Activated CD4-positive, alpha-beta memory T cell treated with anti-CD3 and anti-CD28 coated beads, Interleukin-2, amount 10 ng/mL, durations not matched to agents 7 days and 5 days (primary cell): ENCODE measurements around the gene ZNF500. TPM values are rescaled to one million over a fixed set of nuclear protein-coding genes. Genes with fewer than 3 reads are reported as not detected.

ENCODE experiments used
- CTCF ChIA-PET: fragments of 350-600 bp; sonication (Branson Sonifier 250); formaldehyde crosslinking; loops from one replicate; lab custom pipeline; 2021; ENCODE audit warnings: antibody characterized with exemption, inconsistent platforms; lab: Charles Lee
- POLR2A ChIA-PET: fragments of 350-600 bp; sonication (Branson Sonifier 250); formaldehyde crosslinking; loops from one replicate; lab custom pipeline; 2021; ENCODE audit warnings: antibody characterized with exemption; lab: Charles Lee
- DNase-seq: peaks from one replicate; pipeline ENCODE4 v3.0.0-alpha.2; 2020
- H3K27ac Mint-ChIP-seq: one replicate; pipeline ENCODE4 v1.8.0; 2021; ENCODE audit warnings: mild to moderate bottlenecking, mixed read lengths
- H3K27me3 Mint-ChIP-seq: one replicate; pipeline ENCODE4 v1.8.0; 2021; ENCODE audit warnings: mixed read lengths
- H3K36me3 Mint-ChIP-seq: one replicate; pipeline ENCODE4 v1.8.0; 2021; ENCODE audit warnings: low read depth, mixed read lengths
- H3K4me1 Mint-ChIP-seq: one replicate; pipeline ENCODE4 v1.8.0; 2021; ENCODE audit warnings: mixed read lengths
- H3K4me3 Mint-ChIP-seq: one replicate; pipeline ENCODE4 v1.8.0; 2021; ENCODE audit warnings: mild to moderate bottlenecking, mixed read lengths
- H3K9me3 Mint-ChIP-seq: one replicate; pipeline ENCODE4 v1.8.0; 2021; ENCODE audit warnings: mixed read lengths
- total RNA-seq, 2 experiments: library from RNA; stranded (reverse); gene quantifications; one replicate each; pipeline ENCODE4 v1.2.3, GENCODE V29; 2021

The ZNF500 gene
- total RNA-seq, 2 experiments from 2014 or later = 14.7 to 15.3 TPM

GRCh38 chr16:4801962-4802658, 35.1 kb upstream of the ZNF500 start, which contains the start of gene ROGDI:
Gene ROGDI (minus strand): TSS chr16:4802633. CDS start chr16:4802571, 62 bp downstream.
- Mint-ChIP-seq H3K9me3 (no peaks in the 10 kb centered on the region), H3K4me3 (peak within 1 kb of the TSS; percentile 79), H3K27ac (peak within 1 kb of the TSS; percentile 61), H3K36me3 (peaks cover 16% of the 10 kb centered on the region), H3K27me3 (no peaks in the 10 kb centered on the region), H3K4me1 (peaks cover 23% of the 10 kb centered on the region)
- CTCF ChIA-PET = interaction anchor here (0.5 to 1.9 kb wide), 6 partner anchors 39 to 297 kb away, joined by 3 to 9 read pairs (median 4); partner anchors contain the start of genes ANKS3, DNAAF8 and MGRN1
- peak; percentile 86 for DNase-seq
- POLR2A ChIA-PET = interaction anchor here (0.7 to 1.7 kb wide), 12 partner anchors 32 to 263 kb away, joined by 3 to 8 read pairs (median 4); partner anchors contain the start of genes ANKS3, CDIP1, DNAAF8 and GLYR1

- H3K36me3 Mint-ChIP-seq = peaks cover 15% of the 10 kb centered on the region
- H3K27ac Mint-ChIP-seq = peak overlapping the region; percentile 61
- ChIA-PET CTCF (interaction anchor here (0.5 to 1.9 kb wide), 3 partner anchors 67 to 177 kb away, joined by 4 to 9 read pairs (median 8); partner anchors contain the start of genes ANKS3, DNAAF8 and MGRN1), POLR2A (interaction anchor here (1.3 to 1.7 kb wide), 5 partner anchors 32 to 262 kb away, joined by 3 to 6 read pairs (median 4); partner anchors contain the start of genes CDIP1 and MGRN1)
- no peaks in the 10 kb centered on the region for H3K27me3 Mint-ChIP-seq
- H3K4me1 Mint-ChIP-seq = peaks cover 23% of the 10 kb centered on the region
- H3K9me3 Mint-ChIP-seq = no peaks in the 10 kb centered on the region
- DNase-seq = no peak
- peak overlapping the region; percentile 76 for H3K4me3 Mint-ChIP-seq
These were observed 34.3 kb upstream of the ZNF500 start for GRCh38 chr16:4801051-4801961.

- peak overlapping the region; percentile 57 for H3K27ac Mint-ChIP-seq
- CTCF ChIA-PET = no interaction called here
- POLR2A ChIA-PET = interaction anchor here (1.7 kb wide), 1 partner anchor 31 kb away, joined by 6 read pairs; no protein-coding TSS in a partner anchor
These were observed 33.5 kb upstream of the ZNF500 start for GRCh38 chr16:4800290-4801041.

GRCh38 chr16:4799171-4799855, 32.4 kb upstream of the ZNF500 start:
- peaks cover 3% of the 10 kb centered on the region for H3K36me3 Mint-ChIP-seq
- DNase-seq = no peak
- no peak overlapping the region for H3K4me3 Mint-ChIP-seq
- no peaks in the 10 kb centered on the region for H3K27me3 Mint-ChIP-seq
- H3K9me3 Mint-ChIP-seq = no peaks in the 10 kb centered on the region
- H3K27ac Mint-ChIP-seq = no peak overlapping the region
- ChIA-PET POLR2A (interaction anchor here (0.6 to 1.0 kb wide), 3 partner anchors 16 to 123 kb away, joined by 3 to 5 read pairs (median 4); partner anchors contain the start of gene GLYR1), CTCF (no interaction called here)
- H3K4me1 Mint-ChIP-seq = peaks cover 23% of the 10 kb centered on the region

More at GRCh38 chr16:4800290-4801041, 33.5 kb upstream of the ZNF500 start:
- Mint-ChIP-seq H3K27me3 (no peaks in the 10 kb centered on the region), H3K9me3 (no peaks in the 10 kb centered on the region), H3K4me3 (peak overlapping the region; percentile 53), H3K4me1 (peaks cover 23% of the 10 kb centered on the region), H3K36me3 (peaks cover 12% of the 10 kb centered on the region)
- DNase-seq = no peak

GRCh38 chr16:4798456-4798855, 31.5 kb upstream of the ZNF500 start:
- H3K4me3 Mint-ChIP-seq = no peak overlapping the region
- H3K27ac Mint-ChIP-seq = no peak overlapping the region
- peaks cover 20% of the 10 kb centered on the region for H3K4me1 Mint-ChIP-seq
- H3K27me3 Mint-ChIP-seq = no peaks in the 10 kb centered on the region
- POLR2A ChIA-PET = interaction anchor here (0.9 kb wide), 1 partner anchor 122 kb away, joined by 3 read pairs; no protein-coding TSS in a partner anchor
- CTCF ChIA-PET = no interaction called here
- no peaks in the 10 kb centered on the region for H3K9me3 Mint-ChIP-seq
- H3K36me3 Mint-ChIP-seq = no peaks in the 10 kb centered on the region
- DNase-seq = no peak

GRCh38 chr16:4797805-4798252, 30.9 kb upstream of the ZNF500 start:
- H3K4me3 Mint-ChIP-seq = no peak overlapping the region
- no peak overlapping the region for H3K27ac Mint-ChIP-seq
- POLR2A ChIA-PET = no interaction called here
- no peaks in the 10 kb centered on the region for H3K36me3 Mint-ChIP-seq
- CTCF ChIA-PET = no interaction called here
- DNase-seq = no peak
- H3K9me3 Mint-ChIP-seq = no peaks in the 10 kb centered on the region
- no peaks in the 10 kb centered on the region for H3K27me3 Mint-ChIP-seq
- peaks cover 14% of the 10 kb centered on the region for H3K4me1 Mint-ChIP-seq

- POLR2A ChIA-PET = no interaction called here
- H3K27me3 Mint-ChIP-seq = no peaks in the 10 kb centered on the region
- DNase-seq = no peak
- no peak overlapping the region for H3K27ac Mint-ChIP-seq
- H3K36me3 Mint-ChIP-seq = no peaks in the 10 kb centered on the region
- no peaks in the 10 kb centered on the region for H3K9me3 Mint-ChIP-seq
- peaks cover 13% of the 10 kb centered on the region for H3K4me1 Mint-ChIP-seq
- CTCF ChIA-PET = no interaction called here
- H3K4me3 Mint-ChIP-seq = no peak overlapping the region
These were observed 30.2 kb upstream of the ZNF500 start for GRCh38 chr16:4796982-4797804.

- no peaks in the 10 kb centered on the region for H3K27me3 Mint-ChIP-seq
- no peak overlapping the region for H3K27ac Mint-ChIP-seq
- ChIA-PET CTCF (no interaction called here), POLR2A (interaction anchor here (0.6 kb wide), 1 partner anchor 23 kb away, joined by 3 read pairs; no protein-coding TSS in a partner anchor)
- H3K4me3 Mint-ChIP-seq = no peak overlapping the region
- H3K36me3 Mint-ChIP-seq = no peaks in the 10 kb centered on the region
- DNase-seq = no peak
- H3K4me1 Mint-ChIP-seq = peaks cover 11% of the 10 kb centered on the region
- no peaks in the 10 kb centered on the region for H3K9me3 Mint-ChIP-seq
These were observed 29.0 kb upstream of the ZNF500 start for GRCh38 chr16:4795828-4796572.

- Mint-ChIP-seq H3K27ac (no peak within 1 kb of the TSS), H3K9me3 (no peaks in the 10 kb centered on the region), H3K4me3 (no peak within 1 kb of the TSS), H3K36me3 (no peaks in the 10 kb centered on the region), H3K27me3 (no peaks in the 10 kb centered on the region), H3K4me1 (peaks cover 8% of the 10 kb centered on the region)
- no peak for DNase-seq
- CTCF ChIA-PET = no interaction called here
- POLR2A ChIA-PET = interaction anchor here (0.6 kb wide), 1 partner anchor 23 kb away, joined by 3 read pairs; no protein-coding TSS in a partner anchor
These were observed 28.3 kb upstream of the ZNF500 start, which contains the start of gene SMIM22 for GRCh38 chr16:4795181-4795827. Gene SMIM22 (plus strand): TSS chr16:4795369. CDS start chr16:4795735, 366 bp downstream.

GRCh38 chr16:4792951-4793513, 26.1 kb upstream of the ZNF500 start:
- POLR2A ChIA-PET = no interaction called here
- Mint-ChIP-seq H3K27me3 (no peaks in the 10 kb centered on the region), H3K36me3 (no peaks in the 10 kb centered on the region), H3K4me3 (no peak overlapping the region), H3K9me3 (no peaks in the 10 kb centered on the region), H3K27ac (no peak overlapping the region), H3K4me1 (peaks cover 7% of the 10 kb centered on the region)
- CTCF ChIA-PET = interaction anchor here (0.9 kb wide), 1 partner anchor 25 kb away, joined by 3 read pairs; no protein-coding TSS in a partner anchor
- no peak for DNase-seq
